Tibial artery (tissue), 4 donors: ENCODE data around the gene SNX18.
A peak's percentile ranks its signal among the peaks of the same experiment; 100 is the strongest.

Experiments
- DNase-seq, 2 donors: peaks; one replicate each; pipeline ENCODE4 v3.0.0-alpha.2; 2019
- H3K27ac ChIP-seq, 2 donors: fragments of 200-600 bp; sonication (generic) in 1 of 2; 1 replicate in 1 of 2; 2 replicates in 1 of 2; pipeline ENCODE4 v1.5.1; 2018 to 2019; ENCODE audit warnings: mild to moderate bottlenecking in 1 of 2
- H3K27me3 ChIP-seq, 2 donors: fragments of 200-600 bp; sonication (generic) in 1 of 2; one replicate each; pipeline versions ENCODE4 v1.5.1 to v1.6.0; 2016 to 2019
- H3K36me3 ChIP-seq, 3 donors: fragments of 200-600 bp; sonication (generic) in 2 of 3; one replicate each; pipeline ENCODE4 v1.5.1; 2016 to 2019; ENCODE audit warnings: mild to moderate bottlenecking in 2 of 3
- H3K4me1 ChIP-seq, 4 donors: fragments of 200-600 bp; sonication (generic) in 2 of 4; 1 replicate in 3 of 4; 2 replicates in 1 of 4; pipeline ENCODE4 v1.5.1; 2016 to 2019
- H3K4me3 ChIP-seq, 2 donors: fragments of 200-600 bp; sonication (generic) in 1 of 2; 1 replicate in 1 of 2; 2 replicates in 1 of 2; pipeline ENCODE4 v1.5.1; 2018 to 2019; ENCODE audit warnings: mild to moderate bottlenecking in 2 of 2
- H3K9me3 ChIP-seq, 3 donors: fragments of 200-600 bp; sonication (generic) in 1 of 3; one replicate each; pipeline ENCODE4 v1.5.1; 2016 to 2019
- intact Hi-C: fragments of 100-400 bp; cut with DNase I; formaldehyde crosslinking; loops from one replicate; pipeline ENCODE4 v1.15.0; 2023; ENCODE audit warnings: low total_unique reads
- TF ChIP-seq, protein P1 (sequence below), 2 experiments: fragments of 200-600 bp in 1 of 2; fragments of 450-650 bp in 1 of 2; IDR thresholded peaks; one replicate each; pipeline ENCODE4 v1.5.1; 2017 to 2019; ENCODE audit warnings: antibody characterized with exemption in 2 of 2, mild to moderate bottlenecking in 1 of 2, moderate library complexity in 1 of 2

Gene SNX18

DNA sequence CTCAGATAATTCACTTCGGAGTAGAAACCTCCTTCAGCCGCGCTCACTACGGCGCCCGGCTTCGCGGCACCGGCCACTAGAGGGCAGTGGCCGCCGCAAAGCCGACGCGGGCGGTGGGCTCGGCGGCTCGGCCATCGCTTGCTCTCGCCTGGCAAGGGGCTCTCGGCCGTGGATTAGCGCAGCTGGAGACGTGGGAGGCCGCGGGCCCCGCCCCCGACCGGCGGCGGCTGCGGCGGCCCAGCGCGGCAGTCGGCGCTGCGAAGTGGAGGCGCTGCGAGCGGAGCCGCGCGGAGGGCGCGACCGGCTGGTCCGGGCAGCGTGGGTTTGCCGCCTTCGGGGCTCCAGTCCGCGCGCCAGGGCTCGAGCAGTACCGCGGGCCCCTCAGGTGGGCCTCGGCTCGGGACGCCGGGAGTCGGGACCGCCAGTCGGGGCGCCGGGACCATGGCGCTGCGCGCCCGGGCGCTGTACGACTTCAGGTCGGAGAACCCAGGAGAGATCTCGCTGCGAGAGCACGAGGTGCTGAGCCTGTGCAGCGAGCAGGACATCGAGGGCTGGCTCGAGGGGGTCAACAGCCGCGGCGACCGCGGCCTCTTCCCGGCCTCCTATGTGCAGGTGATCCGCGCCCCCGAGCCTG is at the start of gene SNX18:
SNX18 (plus strand) TSS at position 248 of the 634 bp plus-strand sequence; CDS start at position 442, 194 bp downstream.
- H3K4me1 ChIP-seq, result peaks cover 0 to 39% (median 12%) of the 10 kb centered on the region in 4 donors
- no peaks in the 10 kb centered on the region for H3K27me3 ChIP-seq
- H3K27ac ChIP-seq, result peak within 1 kb of the TSS; percentile 92 to 97
- H3K9me3 ChIP-seq, result no peaks in the 10 kb centered on the region
- peak; percentile 92 to 95 for DNase-seq
- peak within 1 kb of the TSS; percentile 86 to 98 for H3K4me3 ChIP-seq
- peaks cover 0 to 8% (median 5%) of the 10 kb centered on the region in 3 donors for H3K36me3 ChIP-seq
- intact Hi-C loops, result loop anchor here (5.0 to 10.0 kb wide), 2 partner anchors 350 to 637 kb away; no protein-coding TSS in a partner anchor
- TF ChIP-seq, protein P1, sequence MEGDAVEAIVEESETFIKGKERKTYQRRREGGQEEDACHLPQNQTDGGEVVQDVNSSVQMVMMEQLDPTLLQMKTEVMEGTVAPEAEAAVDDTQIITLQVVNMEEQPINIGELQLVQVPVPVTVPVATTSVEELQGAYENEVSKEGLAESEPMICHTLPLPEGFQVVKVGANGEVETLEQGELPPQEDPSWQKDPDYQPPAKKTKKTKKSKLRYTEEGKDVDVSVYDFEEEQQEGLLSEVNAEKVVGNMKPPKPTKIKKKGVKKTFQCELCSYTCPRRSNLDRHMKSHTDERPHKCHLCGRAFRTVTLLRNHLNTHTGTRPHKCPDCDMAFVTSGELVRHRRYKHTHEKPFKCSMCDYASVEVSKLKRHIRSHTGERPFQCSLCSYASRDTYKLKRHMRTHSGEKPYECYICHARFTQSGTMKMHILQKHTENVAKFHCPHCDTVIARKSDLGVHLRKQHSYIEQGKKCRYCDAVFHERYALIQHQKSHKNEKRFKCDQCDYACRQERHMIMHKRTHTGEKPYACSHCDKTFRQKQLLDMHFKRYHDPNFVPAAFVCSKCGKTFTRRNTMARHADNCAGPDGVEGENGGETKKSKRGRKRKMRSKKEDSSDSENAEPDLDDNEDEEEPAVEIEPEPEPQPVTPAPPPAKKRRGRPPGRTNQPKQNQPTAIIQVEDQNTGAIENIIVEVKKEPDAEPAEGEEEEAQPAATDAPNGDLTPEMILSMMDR (IDR thresholded peaks at IDR 0.05), result peak; percentile 98 to 99

DNA sequence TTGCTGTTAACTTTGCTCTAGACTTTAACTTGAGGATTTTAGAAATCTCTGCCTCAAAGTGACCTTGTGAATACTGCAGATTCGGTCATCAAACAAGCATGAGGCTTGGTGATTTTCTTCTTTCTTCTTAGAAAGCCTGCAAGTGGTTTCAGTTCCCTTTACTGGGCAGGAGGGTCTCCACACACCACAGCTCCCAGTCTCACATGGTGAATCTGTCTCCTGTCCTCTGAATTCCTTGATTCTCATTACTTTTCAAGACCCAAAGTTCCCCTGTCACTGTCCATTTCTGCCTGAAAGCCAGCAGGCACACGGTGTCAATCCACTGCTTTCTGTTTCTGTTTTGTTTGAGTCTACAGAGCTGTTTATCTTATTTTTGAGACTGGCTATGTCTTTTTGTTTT is 47.9 kb upstream of the SNX18 start:
- no peak for DNase-seq
- H3K27me3 ChIP-seq, result no peaks in the 10 kb centered on the region
- no peaks in the 10 kb centered on the region for H3K9me3 ChIP-seq
- H3K4me3 ChIP-seq, result peak overlapping the region; percentile 16 to 29
- intact Hi-C loops, result no loop called here
- peaks cover 0 to 18% (median 12%) of the 10 kb centered on the region in 4 donors for H3K4me1 ChIP-seq
- H3K27ac ChIP-seq, result peak overlapping the region; percentile 56 to 67
- TF ChIP-seq, protein P1 (IDR thresholded peaks at IDR 0.05), result no peak
- H3K36me3 ChIP-seq, result no peaks in the 10 kb centered on the region

- TF ChIP-seq, protein P1 (IDR thresholded peaks at IDR 0.05), result no peak
- DNase-seq, result no peak
- no peaks in the 10 kb centered on the region for H3K27me3 ChIP-seq
- intact Hi-C loops, result no loop called here
- peaks cover 0 to 18% (median 12%) of the 10 kb centered on the region in 4 donors for H3K4me1 ChIP-seq
- H3K9me3 ChIP-seq, result no peaks in the 10 kb centered on the region
- H3K4me3 ChIP-seq, result peak overlapping the region; percentile 16 to 29
- H3K27ac ChIP-seq, result peak overlapping the region; percentile 56 to 67
- no peaks in the 10 kb centered on the region for H3K36me3 ChIP-seq
These were observed 47.4 kb upstream of the SNX18 start for GRCh38 chr5:54470128-54470527.

- TF ChIP-seq, protein P1 (IDR thresholded peaks at IDR 0.05), result no peak
- Histone ChIP-seq H3K4me3 (no peak overlapping the region), H3K4me1 (peaks cover 0 to 18% (median 12%) of the 10 kb centered on the region in 4 donors), H3K27me3 (no peaks in the 10 kb centered on the region), H3K36me3 (no peaks in the 10 kb centered on the region), H3K27ac (peak overlapping the region in 1 of 2 donors; percentile 56), H3K9me3 (no peaks in the 10 kb centered on the region)
- DNase-seq, result no peak
- intact Hi-C loops, result no loop called here
These were observed 46.9 kb upstream of the SNX18 start for GRCh38 chr5:54470677-54471076.

DNA sequence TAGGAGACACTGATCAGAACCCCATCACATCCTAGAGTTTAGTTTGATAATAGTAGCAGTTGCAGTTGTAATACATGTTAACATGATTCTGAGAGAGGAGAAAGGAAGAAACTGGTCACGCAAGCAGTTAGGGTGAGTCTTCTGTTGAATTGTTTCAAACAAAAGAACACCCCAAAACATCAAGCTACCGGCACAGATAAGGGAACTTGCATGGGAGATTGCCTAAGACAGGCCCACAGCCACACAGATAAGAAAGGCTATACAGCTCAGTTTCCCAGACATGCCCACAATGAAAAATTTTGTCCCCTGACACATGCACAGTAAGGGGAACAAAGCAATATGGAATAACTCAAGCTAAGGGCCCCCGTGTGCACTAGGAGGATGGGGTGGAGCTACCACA is 46.2 kb upstream of the SNX18 start:
- Histone ChIP-seq H3K4me3 (no peak overlapping the region), H3K27me3 (no peaks in the 10 kb centered on the region), H3K9me3 (no peaks in the 10 kb centered on the region), H3K4me1 (peaks cover 0 to 18% (median 12%) of the 10 kb centered on the region in 4 donors), H3K36me3 (no peaks in the 10 kb centered on the region), H3K27ac (no peak overlapping the region)
- no peak for DNase-seq
- TF ChIP-seq, protein P1 (IDR thresholded peaks at IDR 0.05), result no peak
- intact Hi-C loops, result no loop called here
